Lung (tissue), 12 donors: Measurements from ENCODE around the gene POLR3B. TPM values are rescaled to one million over a fixed set of nuclear protein-coding genes. Genes with fewer than 3 reads are reported as not detected.

ENCODE experiments used
- ATAC-seq: fragments of 200-7000 bp; cut with Tn5 transposase; one replicate; pipeline ENCODE4 v1.9.1; 2020; ENCODE audit warnings: moderate number of reproducible peaks; ENCODE audit not compliant: insufficient read depth, low FRiP score
- DNase-seq, 3 donors: peaks; one replicate each; pipeline ENCODE4 v3.0.0-alpha.2; 2013 to 2017
- H3K27ac ChIP-seq, 2 donors: one replicate each; pipeline ENCODE4 v1.5.1; 2013; ENCODE audit warnings: mild to moderate bottlenecking in 2 of 2, moderate library complexity in 2 of 2, control low read depth in 1 of 2, inconsistent platforms in 1 of 2, low read depth in 1 of 2, low read length in 1 of 2
- H3K27me3 ChIP-seq, 3 donors: one replicate each; pipeline ENCODE4 v1.5.1; 2013; ENCODE audit warnings: low read length in 2 of 3; ENCODE audit not compliant: control insufficient read depth in 3 of 3, insufficient read depth in 3 of 3
- H3K36me3 ChIP-seq, 4 donors: one replicate each; pipeline ENCODE4 v1.5.1; 2013; ENCODE audit warnings: low read length in 4 of 4, mild to moderate bottlenecking in 1 of 4, moderate library complexity in 1 of 4; ENCODE audit not compliant: control insufficient read depth in 4 of 4, insufficient read depth in 4 of 4
- H3K4me1 ChIP-seq, 5 donors: one replicate each; pipeline ENCODE4 v1.5.1; 2013; ENCODE audit warnings: low read length in 5 of 5, mild to moderate bottlenecking in 2 of 5, moderate library complexity in 1 of 5; ENCODE audit not compliant: control insufficient read depth in 5 of 5, insufficient read depth in 5 of 5
- H3K4me3 ChIP-seq: one replicate; pipeline ENCODE4 v1.5.1; 2013; ENCODE audit warnings: mild to moderate bottlenecking, control low read depth, moderate library complexity
- H3K9ac ChIP-seq, 2 donors: one replicate each; pipeline ENCODE4 v1.5.1; 2013; ENCODE audit warnings: low read length in 2 of 2, control low read depth in 1 of 2; ENCODE audit not compliant: insufficient read depth in 1 of 2
- H3K9me3 ChIP-seq, 4 donors: one replicate each; pipeline ENCODE4 v1.5.1; 2013; ENCODE audit warnings: low read length in 3 of 4, mild to moderate bottlenecking in 1 of 4, moderate library complexity in 1 of 4; ENCODE audit not compliant: control insufficient read depth in 4 of 4, insufficient read depth in 3 of 4
- CTCF ChIP-seq: IDR thresholded peaks from 2 replicates; pipeline ENCODE4 v1.5.1; 2012; ENCODE audit warnings: mild to moderate bottlenecking; ENCODE audit errors: control extremely low read depth, extremely low read depth
- WGBS, 2 donors: extraction: QIAGEN DNeasy Blood & Tissue Kit; methylation state at CpG; one replicate each; pipeline ENCODE4 v1.1.7; 2013; 5-methylcytosine and 5-hydroxymethylcytosine counted together
- polyA plus RNA-seq, 2 donors: library from polyadenylated mRNA; stranded (reverse); fragments of 200-250 nt; gene quantifications; one replicate each; pipeline ENCODE4 v1.2.1, GENCODE V29; 2013
- total RNA-seq, 2 donors: library from RNA; depleted of rRNA in 1 of 2; stranded (reverse); fragments of >200 nt in 1 of 2; gene quantifications; one replicate each; pipeline ENCODE4 v1.2.1, GENCODE V29; 2014 to 2021
- donor health status: control.
- donor health status: control.
- donor health status: Bipolar disorder and iron deficiency.
- donor health status: healthy.
- donor health status: DM: yes; HTN: yes; CAD: no.

POLR3B gene
- total and polyA plus RNA-seq, 4 donors, result 3.6 to 13.5 (median 9.0) TPM

- Histone ChIP-seq H3K27me3 (no peaks in the 10 kb centered on the region), H3K9ac (no peak overlapping the region), H3K9me3 (no peaks in the 10 kb centered on the region), H3K27ac (no peak overlapping the region), H3K36me3 (peaks cover 0 to 8% (median under 1%) of the 10 kb centered on the region in 4 donors), H3K4me3 (no peak overlapping the region), H3K4me1 (peaks cover 0 to 25% (median 10%) of the 10 kb centered on the region in 5 donors)
- TF ChIP-seq CTCF, result no peak
- DNase-seq, result peak; percentile 56 to 88 (median 81)
- 66 to 94% methylated on average over 2 of the region's 2 CpGs for WGBS, 2 donors
- no peak for ATAC-seq
Observed at GRCh38 chr12:106428384-106428783, 70.8 kb downstream of the POLR3B start.

DNA sequence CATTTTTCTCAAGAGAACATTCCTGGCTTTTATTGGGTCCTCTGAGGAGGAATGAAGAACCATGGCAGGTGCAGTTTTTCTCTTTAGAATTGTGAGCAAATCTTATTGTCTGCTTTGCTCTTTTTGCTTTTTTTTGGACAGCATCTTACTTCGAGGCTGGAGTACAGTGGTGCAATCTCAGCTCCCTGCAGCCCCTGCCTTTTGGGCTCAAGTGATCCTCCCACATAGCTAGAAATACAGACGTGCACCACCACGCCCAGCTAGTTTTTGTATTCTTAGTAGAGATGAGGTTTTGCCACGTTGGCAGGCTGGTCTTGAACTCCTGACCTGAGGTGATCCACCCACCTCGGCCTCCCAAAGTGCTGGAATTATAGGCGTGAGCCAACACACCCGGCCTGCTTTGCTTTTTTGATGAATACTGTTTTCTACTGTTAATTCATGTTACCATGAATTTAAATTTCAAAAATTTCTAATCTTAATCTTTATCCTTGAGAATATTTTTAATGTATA lies 71.5 kb downstream of the POLR3B start:
- DNase-seq, result no peak
- H3K36me3 ChIP-seq, result peaks cover 0 to 9% (median 1%) of the 10 kb centered on the region in 4 donors
- H3K4me1 ChIP-seq, result peaks cover 0 to 25% (median 10%) of the 10 kb centered on the region in 5 donors
- no peak for ATAC-seq
- WGBS, 2 donors, result 82 to 91% methylated on average over 7 of the region's 7 CpGs
- H3K27me3 ChIP-seq, result no peaks in the 10 kb centered on the region
- no peak overlapping the region for H3K27ac ChIP-seq
- TF ChIP-seq CTCF, result no peak
- no peak overlapping the region for H3K4me3 ChIP-seq
- H3K9me3 ChIP-seq, result no peaks in the 10 kb centered on the region
- H3K9ac ChIP-seq, result no peak overlapping the region

DNA sequence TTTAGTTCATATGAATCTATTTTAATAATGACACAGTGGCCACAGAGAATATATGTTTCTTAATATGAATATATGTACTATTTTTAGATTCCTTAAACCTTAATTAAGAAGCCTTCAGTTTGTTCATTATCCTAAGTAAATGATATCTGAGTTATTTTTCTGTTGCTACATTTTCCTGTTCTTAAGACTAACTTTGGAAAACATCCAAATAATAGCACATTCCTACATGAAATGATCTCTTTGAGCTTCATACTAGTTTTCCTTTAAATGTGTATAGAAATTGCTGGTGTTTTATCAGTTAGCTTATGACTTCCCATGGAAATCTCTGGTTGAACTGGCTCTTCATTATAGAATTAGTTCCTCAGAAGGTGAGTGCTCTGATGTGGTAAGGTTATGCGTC lies 72.1 kb downstream of the POLR3B start:
- H3K4me1 ChIP-seq, result peaks cover 0 to 25% (median 10%) of the 10 kb centered on the region in 5 donors
- no peak overlapping the region for H3K27ac ChIP-seq
- no peaks in the 10 kb centered on the region for H3K9me3 ChIP-seq
- 98 to 100% methylated on average over 1 of the region's 1 CpG for WGBS, 2 donors
- no peak overlapping the region for H3K9ac ChIP-seq
- peaks cover 0 to 9% (median 5%) of the 10 kb centered on the region in 4 donors for H3K36me3 ChIP-seq
- no peaks in the 10 kb centered on the region for H3K27me3 ChIP-seq
- TF ChIP-seq CTCF, result no peak
- no peak for ATAC-seq
- H3K4me3 ChIP-seq, result no peak overlapping the region
- peak in 2 of 3 donors; percentile 26 for DNase-seq

DNA sequence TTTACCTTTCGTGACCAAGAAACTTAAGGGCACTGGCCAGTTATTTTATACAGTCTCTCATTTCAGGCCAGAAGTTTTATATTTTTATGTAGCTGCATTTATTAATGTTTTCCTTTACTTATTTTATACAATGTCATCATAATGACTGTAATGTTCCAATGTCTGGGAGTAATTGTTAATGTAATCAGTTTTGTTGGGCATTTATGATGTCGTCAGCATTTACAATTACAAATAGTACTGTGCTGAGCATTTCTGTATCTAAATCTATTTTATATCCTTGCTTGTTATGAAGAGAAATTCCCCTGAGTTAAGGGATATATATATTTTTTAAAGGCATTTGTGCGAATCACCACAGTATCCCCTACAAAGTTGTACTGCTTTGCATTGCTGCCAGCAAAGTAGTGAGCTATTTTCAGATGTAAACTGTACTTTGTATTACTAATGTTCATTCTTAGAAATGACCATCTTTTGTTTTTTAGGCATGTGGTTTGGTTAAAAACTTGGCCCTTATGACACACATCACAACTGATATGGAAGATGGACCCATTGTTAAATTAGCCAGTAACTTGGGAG lies 74.4 kb downstream of the POLR3B start:
- no peak overlapping the region for H3K9ac ChIP-seq
- ATAC-seq (no peak), DNase-seq (no peak)
- no peaks in the 10 kb centered on the region for H3K27me3 ChIP-seq
- peaks cover 3 to 14% (median 6%) of the 10 kb centered on the region in 4 donors for H3K36me3 ChIP-seq
- H3K4me3 ChIP-seq, result no peak overlapping the region
- no peak overlapping the region for H3K27ac ChIP-seq
- peaks cover 0 to 25% (median 10%) of the 10 kb centered on the region in 5 donors for H3K4me1 ChIP-seq
- TF ChIP-seq CTCF, result no peak
- 94 to 95% methylated on average over 3 of the region's 3 CpGs for WGBS, 2 donors
- no peaks in the 10 kb centered on the region for H3K9me3 ChIP-seq
